ENCODE data around the gene PDK4.

GRCh38 chr7:95560674-95561073 lies 35.6 kb downstream of the PDK4 start:
- no peak for TF ChIP-seq CTCF (IDR thresholded peaks at IDR 0.05)
- no peak for TF ChIP-seq POLR2A (IDR thresholded peaks at IDR 0.05)
